GM20000 (cell line): Measurements from ENCODE around the gene COQ3.

Experiments used
- DNase-seq: peaks from one replicate; pipeline ENCODE4 v3.0.0; 2012; ENCODE audit warnings: low spot score
- TF ChIP-seq, protein P1 (sequence below): IDR thresholded peaks from 2 replicates; pipeline ENCODE4 v1.5.1; 2012; ENCODE audit warnings: mild to moderate bottlenecking, control low read depth; ENCODE audit errors: extremely low read depth, missing control alignments

COQ3 gene

GRCh38 chr6:99359800-99360199 is 34.2 kb downstream of the COQ3 start:
- TF ChIP-seq, protein P1, sequence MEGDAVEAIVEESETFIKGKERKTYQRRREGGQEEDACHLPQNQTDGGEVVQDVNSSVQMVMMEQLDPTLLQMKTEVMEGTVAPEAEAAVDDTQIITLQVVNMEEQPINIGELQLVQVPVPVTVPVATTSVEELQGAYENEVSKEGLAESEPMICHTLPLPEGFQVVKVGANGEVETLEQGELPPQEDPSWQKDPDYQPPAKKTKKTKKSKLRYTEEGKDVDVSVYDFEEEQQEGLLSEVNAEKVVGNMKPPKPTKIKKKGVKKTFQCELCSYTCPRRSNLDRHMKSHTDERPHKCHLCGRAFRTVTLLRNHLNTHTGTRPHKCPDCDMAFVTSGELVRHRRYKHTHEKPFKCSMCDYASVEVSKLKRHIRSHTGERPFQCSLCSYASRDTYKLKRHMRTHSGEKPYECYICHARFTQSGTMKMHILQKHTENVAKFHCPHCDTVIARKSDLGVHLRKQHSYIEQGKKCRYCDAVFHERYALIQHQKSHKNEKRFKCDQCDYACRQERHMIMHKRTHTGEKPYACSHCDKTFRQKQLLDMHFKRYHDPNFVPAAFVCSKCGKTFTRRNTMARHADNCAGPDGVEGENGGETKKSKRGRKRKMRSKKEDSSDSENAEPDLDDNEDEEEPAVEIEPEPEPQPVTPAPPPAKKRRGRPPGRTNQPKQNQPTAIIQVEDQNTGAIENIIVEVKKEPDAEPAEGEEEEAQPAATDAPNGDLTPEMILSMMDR: no peak

DNA sequence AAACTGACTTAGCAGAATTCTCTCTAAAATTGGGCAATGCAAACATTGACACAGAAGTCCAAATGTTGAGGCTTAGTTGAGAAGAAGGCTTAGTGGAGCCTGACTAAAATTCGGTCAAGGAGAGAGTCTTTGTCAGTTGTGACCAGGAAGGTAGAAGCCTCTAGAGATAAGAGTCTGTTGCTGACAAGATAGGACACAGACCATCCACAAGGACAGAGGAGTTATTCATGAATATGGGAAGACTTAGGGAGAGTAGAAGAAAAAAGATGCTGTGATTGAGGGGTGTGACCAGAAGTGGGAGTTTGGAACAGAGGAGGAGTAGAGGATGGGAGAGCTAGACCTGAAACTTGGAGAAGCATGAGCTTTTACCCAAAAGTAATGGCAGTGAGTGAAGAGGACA is 37.4 kb downstream of the COQ3 start:
- no peak for DNase-seq
- TF ChIP-seq, protein P1: no peak

More at GRCh38 chr6:99359800-99360199, 34.2 kb downstream of the COQ3 start:
- DNase-seq: no peak

DNA sequence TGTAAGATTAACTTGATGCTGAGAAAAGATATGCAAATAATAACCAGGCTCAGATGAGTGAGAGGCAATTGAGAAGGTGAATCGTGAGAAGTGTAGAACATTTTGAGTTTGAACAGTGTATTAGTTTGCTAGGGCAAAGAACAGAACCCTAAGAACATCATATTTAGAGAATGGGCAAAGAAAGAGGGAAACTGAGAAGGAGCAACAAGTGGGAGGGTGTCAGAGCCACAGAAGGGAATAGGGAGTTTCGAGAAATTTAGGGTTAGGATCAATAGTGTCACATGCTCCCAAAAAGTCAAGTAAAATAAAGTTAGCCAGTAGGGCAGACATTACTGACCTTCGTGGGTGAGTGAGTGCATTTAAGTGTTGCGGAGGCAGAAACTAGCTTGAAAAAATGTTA is 39.0 kb downstream of the COQ3 start:
- TF ChIP-seq, protein P1: no peak
- DNase-seq: no peak

DNA sequence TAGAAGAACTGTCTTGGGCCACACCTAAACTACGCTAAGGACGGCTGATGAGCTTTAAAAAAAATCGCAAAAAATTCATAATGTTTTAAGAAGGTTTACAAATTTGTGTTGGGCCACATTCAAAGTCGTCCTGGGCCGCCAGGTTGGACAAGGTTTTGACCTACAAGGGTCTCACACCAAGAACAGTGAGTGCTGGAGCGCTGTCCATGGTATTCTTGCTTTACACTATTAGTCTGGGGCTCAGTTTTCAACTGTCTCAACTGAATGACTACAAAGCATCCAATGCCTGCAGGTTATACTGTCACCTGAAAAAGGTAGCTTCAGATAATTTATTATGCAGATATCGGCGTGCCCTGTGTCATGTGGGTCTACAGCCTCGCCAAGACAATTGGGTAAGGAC is 40.9 kb downstream of the COQ3 start:
- TF ChIP-seq, protein P1: no peak
- DNase-seq: no peak

GRCh38 chr6:99350573-99350972 is 43.4 kb downstream of the COQ3 start:
- DNase-seq: no peak

GRCh38 chr6:99349171-99350141 is 44.5 kb downstream of the COQ3 start, which contains the start of gene FAXC:
TSS of gene FAXC (minus strand) at chr6:99349674. CDS start at chr6:99349372, 302 bp downstream.
- TF ChIP-seq, protein P1: no peak
- peak; percentile 63 for DNase-seq

More at GRCh38 chr6:99350573-99350972, 43.4 kb downstream of the COQ3 start:
- TF ChIP-seq, protein P1: no peak
